HG03442 (cell line): ENCODE results near the gene GCNT2.
"Not testable (repeated sequence)": the region's sequence is repeated elsewhere in the genome, so short reads cannot be mapped to it uniquely, and the experiment has no call there.

Experiments used
- ATAC-seq: cut with Tn5 transposase; IDR thresholded peaks from one replicate; pipeline ENCODE4 v1.9.1; 2021; ENCODE audit warnings: mild to moderate bottlenecking, moderate library complexity; ENCODE audit not compliant: unreplicated experiment

Gene GCNT2

GRCh38 chr6:10577112-10577511 lies 56.0 kb downstream of the GCNT2 start:
- no peak for ATAC-seq

GRCh38 chr6:10578723-10579122 lies 57.6 kb downstream of the GCNT2 start:
- no peak for ATAC-seq

GRCh38 chr6:10579803-10580202 lies 58.7 kb downstream of the GCNT2 start:
- no peak for ATAC-seq

- no peak for ATAC-seq
Measured at GRCh38 chr6:10580570-10580969, 59.4 kb downstream of the GCNT2 start.

GRCh38 chr6:10581402-10581801 lies 60.3 kb downstream of the GCNT2 start:
- not testable (repeated sequence) for ATAC-seq

- ATAC-seq = no peak
Measured at GRCh38 chr6:10582774-10583508, 61.8 kb downstream of the GCNT2 start.

- ATAC-seq = no peak
Measured at GRCh38 chr6:10583509-10583901, 62.4 kb downstream of the GCNT2 start.

GRCh38 chr6:10584607-10585006 lies 63.5 kb downstream of the GCNT2 start:
- ATAC-seq = no peak

GRCh38 chr6:10585209-10585845 lies 64.2 kb downstream of the GCNT2 start:
- ATAC-seq = no peak

GRCh38 chr6:10586302-10586701 lies 65.2 kb downstream of the GCNT2 start:
- ATAC-seq = no peak

GRCh38 chr6:10587656-10588406 lies 66.7 kb downstream of the GCNT2 start:
- ATAC-seq = no peak

- no peak for ATAC-seq
Measured at GRCh38 chr6:10588562-10589428, 67.6 kb downstream of the GCNT2 start.

- no peak for ATAC-seq
Measured at GRCh38 chr6:10589429-10589727, 68.2 kb downstream of the GCNT2 start.

GRCh38 chr6:10589983-10590382 lies 68.8 kb downstream of the GCNT2 start:
- no peak for ATAC-seq

GRCh38 chr6:10591422-10592160 lies 70.4 kb downstream of the GCNT2 start:
- no peak for ATAC-seq

GRCh38 chr6:10595731-10596664 lies 74.8 kb downstream of the GCNT2 start:
- ATAC-seq = peak; percentile 61

- ATAC-seq = no peak
Measured at GRCh38 chr6:10597499-10598001, 76.4 kb downstream of the GCNT2 start.

- no peak for ATAC-seq
Measured at GRCh38 chr6:10598084-10598960, 77.2 kb downstream of the GCNT2 start.
